Measurements from ENCODE around the gene PRKCZ.

The PRKCZ gene

GRCh38 chr1:2068951-2069350 is 18.7 kb downstream of the PRKCZ start:
- H2BK15ac ChIP-seq (replicated peaks; ENCODE audit: low read depth), result no peak overlapping the region
- H3K23ac ChIP-seq (ENCODE audit: low read length), result no peak overlapping the region
- H4K5ac ChIP-seq (ENCODE audit: low read length), result no peak overlapping the region
- no peaks in the 10 kb centered on the region for H3K79me2 ChIP-seq (ENCODE audit: control insufficient read depth, insufficient read depth, low read length)
- peaks cover 1% of the 10 kb centered on the region for H3K79me1 ChIP-seq (ENCODE audit: low read length)
- H3K4me1 ChIP-seq (ENCODE audit: control insufficient read depth, low read depth, low read length), result no peaks in the 10 kb centered on the region
- no peak overlapping the region for H3K18ac ChIP-seq (ENCODE audit: low read length)
- no peak overlapping the region for H3K27ac ChIP-seq (ENCODE audit: low read depth, low read length)
- no peak overlapping the region for H2AK5ac ChIP-seq (ENCODE audit: low read length)
- no peak overlapping the region for H3K4ac ChIP-seq (ENCODE audit: low read depth, low read length)
- H3K36me3 ChIP-seq (ENCODE audit: control insufficient read depth, insufficient read depth, low read length), result no peaks in the 10 kb centered on the region
- H4K8ac ChIP-seq (ENCODE audit: low read depth, low read length), result no peak overlapping the region
- no peak overlapping the region for H3K4me2 ChIP-seq (ENCODE audit: low read length)
- H3K4me3 ChIP-seq (ENCODE audit: low read length), result no peak overlapping the region
- no peak overlapping the region for H3K9ac ChIP-seq (ENCODE audit: low read length)
- no peak overlapping the region for H3K56ac ChIP-seq (ENCODE audit: low read length)
- no peaks in the 10 kb centered on the region for H3K27me3 ChIP-seq (ENCODE audit: insufficient read depth, low read length, poor library complexity)
- no peak for DNase-seq
- no peak overlapping the region for H2BK5ac ChIP-seq (ENCODE audit: low read length)
- H2BK120ac ChIP-seq (ENCODE audit: low read depth, low read length), result no peak overlapping the region
- WGBS (ENCODE audit: extremely low coverage, insufficient coverage, low lambda C conversion rate), result no CpG with 5 or more reads among the region's 19 CpGs

- Histone ChIP-seq H2BK120ac (ENCODE audit: low read depth, low read length) (no peak overlapping the region), H3K27me3 (ENCODE audit: insufficient read depth, low read length, poor library complexity) (no peaks in the 10 kb centered on the region), H4K8ac (ENCODE audit: low read depth, low read length) (no peak overlapping the region), H2BK5ac (ENCODE audit: low read length) (no peak overlapping the region), H3K18ac (ENCODE audit: low read length) (no peak overlapping the region), H3K4me3 (ENCODE audit: low read length) (no peak overlapping the region), H3K79me1 (ENCODE audit: low read length) (peaks cover 1% of the 10 kb centered on the region), H3K4me1 (ENCODE audit: control insufficient read depth, low read depth, low read length) (no peaks in the 10 kb centered on the region), H3K56ac (ENCODE audit: low read length) (no peak overlapping the region), H3K23ac (ENCODE audit: low read length) (no peak overlapping the region), H3K27ac (ENCODE audit: low read depth, low read length) (no peak overlapping the region), H2BK15ac (replicated peaks; ENCODE audit: low read depth) (no peak overlapping the region), H3K4ac (ENCODE audit: low read depth, low read length) (no peak overlapping the region), H3K4me2 (ENCODE audit: low read length) (no peak overlapping the region), H3K9ac (ENCODE audit: low read length) (no peak overlapping the region), H4K5ac (ENCODE audit: low read length) (no peak overlapping the region), H2AK5ac (ENCODE audit: low read length) (no peak overlapping the region), H3K36me3 (ENCODE audit: control insufficient read depth, insufficient read depth, low read length) (no peaks in the 10 kb centered on the region), H3K79me2 (ENCODE audit: control insufficient read depth, insufficient read depth, low read length) (no peaks in the 10 kb centered on the region)
- WGBS (ENCODE audit: extremely low coverage, insufficient coverage, low lambda C conversion rate), result no CpG with 5 or more reads among the region's 11 CpGs
- DNase-seq, result no peak
Measured at GRCh38 chr1:2070016-2070415, 19.8 kb downstream of the PRKCZ start.

DNA sequence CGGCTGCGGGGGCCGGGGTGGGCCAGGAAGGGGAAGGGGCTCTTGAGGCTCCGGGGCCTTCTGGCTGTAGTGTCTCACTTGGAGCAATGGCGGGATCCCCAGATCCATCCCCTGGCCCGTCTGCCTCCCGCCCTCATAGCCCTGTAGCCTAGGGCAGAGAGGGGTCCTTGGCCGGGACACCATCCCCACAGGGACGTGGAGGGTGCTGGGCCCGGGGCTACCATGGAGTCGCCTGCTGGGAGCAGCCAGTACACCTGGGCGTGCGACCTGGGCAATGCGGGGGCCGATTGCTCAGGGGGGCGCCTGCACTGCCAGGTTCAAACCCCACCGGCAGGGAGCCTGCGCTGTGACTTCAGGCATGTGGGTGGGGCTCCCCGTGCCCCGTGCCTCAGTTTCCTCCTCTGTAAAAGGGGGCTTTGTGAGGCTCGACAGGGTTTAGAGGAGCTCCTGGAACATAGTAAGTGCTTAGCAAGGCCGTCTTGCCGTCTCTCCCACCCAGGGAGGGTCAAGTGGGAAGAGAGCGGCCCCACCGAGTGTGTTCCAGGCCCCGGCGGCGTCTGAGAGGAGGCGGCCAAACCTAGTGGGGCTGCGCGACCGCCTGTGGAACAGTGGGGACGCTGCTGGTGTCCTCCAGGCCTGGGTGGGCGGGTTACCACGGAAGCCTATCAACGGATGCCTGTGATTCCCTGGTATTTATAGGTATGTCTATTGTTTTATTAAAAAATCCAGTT is 20.8 kb downstream of the PRKCZ start:
- no peak for DNase-seq
- H3K79me2 ChIP-seq (ENCODE audit: control insufficient read depth, insufficient read depth, low read length), result no peaks in the 10 kb centered on the region
- no peak overlapping the region for H2BK15ac ChIP-seq (replicated peaks; ENCODE audit: low read depth)
- H4K5ac ChIP-seq (ENCODE audit: low read length), result no peak overlapping the region
- H3K4ac ChIP-seq (ENCODE audit: low read depth, low read length), result no peak overlapping the region
- no peaks in the 10 kb centered on the region for H3K27me3 ChIP-seq (ENCODE audit: insufficient read depth, low read length, poor library complexity)
- H4K8ac ChIP-seq (ENCODE audit: low read depth, low read length), result no peak overlapping the region
- H3K4me1 ChIP-seq (ENCODE audit: control insufficient read depth, low read depth, low read length), result no peaks in the 10 kb centered on the region
- H3K9ac ChIP-seq (ENCODE audit: low read length), result no peak overlapping the region
- H2AK5ac ChIP-seq (ENCODE audit: low read length), result no peak overlapping the region
- no peak overlapping the region for H3K23ac ChIP-seq (ENCODE audit: low read length)
- no peak overlapping the region for H3K18ac ChIP-seq (ENCODE audit: low read length)
- no peak overlapping the region for H3K27ac ChIP-seq (ENCODE audit: low read depth, low read length)
- H3K4me2 ChIP-seq (ENCODE audit: low read length), result no peak overlapping the region
- H2BK5ac ChIP-seq (ENCODE audit: low read length), result no peak overlapping the region
- no CpG with 5 or more reads among the region's 36 CpGs for WGBS (ENCODE audit: extremely low coverage, insufficient coverage, low lambda C conversion rate)
- H2BK120ac ChIP-seq (ENCODE audit: low read depth, low read length), result no peak overlapping the region
- H3K56ac ChIP-seq (ENCODE audit: low read length), result no peak overlapping the region
- no peaks in the 10 kb centered on the region for H3K36me3 ChIP-seq (ENCODE audit: control insufficient read depth, insufficient read depth, low read length)
- no peak overlapping the region for H3K4me3 ChIP-seq (ENCODE audit: low read length)
- H3K79me1 ChIP-seq (ENCODE audit: low read length), result peaks cover 1% of the 10 kb centered on the region

GRCh38 chr1:2072109-2072806 is 22.0 kb downstream of the PRKCZ start:
- H3K4ac ChIP-seq (ENCODE audit: low read depth, low read length), result no peak overlapping the region
- H3K36me3 ChIP-seq (ENCODE audit: control insufficient read depth, insufficient read depth, low read length), result no peaks in the 10 kb centered on the region
- H3K27ac ChIP-seq (ENCODE audit: low read depth, low read length), result no peak overlapping the region
- DNase-seq, result no peak
- no peak overlapping the region for H3K9ac ChIP-seq (ENCODE audit: low read length)
- H4K5ac ChIP-seq (ENCODE audit: low read length), result no peak overlapping the region
- no peak overlapping the region for H2AK5ac ChIP-seq (ENCODE audit: low read length)
- no peaks in the 10 kb centered on the region for H3K27me3 ChIP-seq (ENCODE audit: insufficient read depth, low read length, poor library complexity)
- H3K79me2 ChIP-seq (ENCODE audit: control insufficient read depth, insufficient read depth, low read length), result no peaks in the 10 kb centered on the region
- H2BK120ac ChIP-seq (ENCODE audit: low read depth, low read length), result no peak overlapping the region
- no peak overlapping the region for H2BK5ac ChIP-seq (ENCODE audit: low read length)
- no peak overlapping the region for H4K8ac ChIP-seq (ENCODE audit: low read depth, low read length)
- H3K4me1 ChIP-seq (ENCODE audit: control insufficient read depth, low read depth, low read length), result no peaks in the 10 kb centered on the region
- H3K79me1 ChIP-seq (ENCODE audit: low read length), result no peaks in the 10 kb centered on the region
- no peak overlapping the region for H3K56ac ChIP-seq (ENCODE audit: low read length)
- no peak overlapping the region for H3K4me2 ChIP-seq (ENCODE audit: low read length)
- H3K23ac ChIP-seq (ENCODE audit: low read length), result no peak overlapping the region
- H3K4me3 ChIP-seq (ENCODE audit: low read length), result no peak overlapping the region
- no peak overlapping the region for H2BK15ac ChIP-seq (replicated peaks; ENCODE audit: low read depth)
- H3K18ac ChIP-seq (ENCODE audit: low read length), result no peak overlapping the region
- WGBS (ENCODE audit: extremely low coverage, insufficient coverage, low lambda C conversion rate), result no CpG with 5 or more reads among the region's 25 CpGs

GRCh38 chr1:2072891-2073290 is 22.7 kb downstream of the PRKCZ start:
- Histone ChIP-seq H3K4me2 (ENCODE audit: low read length) (no peak overlapping the region), H3K4me3 (ENCODE audit: low read length) (no peak overlapping the region), H3K9ac (ENCODE audit: low read length) (no peak overlapping the region), H3K4me1 (ENCODE audit: control insufficient read depth, low read depth, low read length) (no peaks in the 10 kb centered on the region), H3K4ac (ENCODE audit: low read depth, low read length) (no peak overlapping the region), H3K36me3 (ENCODE audit: control insufficient read depth, insufficient read depth, low read length) (no peaks in the 10 kb centered on the region), H4K8ac (ENCODE audit: low read depth, low read length) (no peak overlapping the region), H3K18ac (ENCODE audit: low read length) (no peak overlapping the region), H3K27ac (ENCODE audit: low read depth, low read length) (no peak overlapping the region), H2AK5ac (ENCODE audit: low read length) (no peak overlapping the region), H3K79me2 (ENCODE audit: control insufficient read depth, insufficient read depth, low read length) (no peaks in the 10 kb centered on the region), H3K23ac (ENCODE audit: low read length) (no peak overlapping the region), H2BK120ac (ENCODE audit: low read depth, low read length) (no peak overlapping the region), H3K79me1 (ENCODE audit: low read length) (no peaks in the 10 kb centered on the region), H4K5ac (ENCODE audit: low read length) (no peak overlapping the region), H2BK15ac (replicated peaks; ENCODE audit: low read depth) (no peak overlapping the region), H3K56ac (ENCODE audit: low read length) (no peak overlapping the region), H3K27me3 (ENCODE audit: insufficient read depth, low read length, poor library complexity) (no peaks in the 10 kb centered on the region), H2BK5ac (ENCODE audit: low read length) (no peak overlapping the region)
- DNase-seq, result no peak
- WGBS (ENCODE audit: extremely low coverage, insufficient coverage, low lambda C conversion rate), result no CpG with 5 or more reads among the region's 14 CpGs
